ENCODE results near the gene CAPRIN1. TPM values are rescaled to one million over a fixed set of nuclear protein-coding genes. Genes with fewer than 3 reads are reported as not detected.

The CAPRIN1 gene
- total and polyA plus RNA-seq, 10 of the 15 experiments (the other 5 are each of a cell fraction or from before 2014, with no cell fraction given), result 50.4 to 228 (median 191) TPM

DNA sequence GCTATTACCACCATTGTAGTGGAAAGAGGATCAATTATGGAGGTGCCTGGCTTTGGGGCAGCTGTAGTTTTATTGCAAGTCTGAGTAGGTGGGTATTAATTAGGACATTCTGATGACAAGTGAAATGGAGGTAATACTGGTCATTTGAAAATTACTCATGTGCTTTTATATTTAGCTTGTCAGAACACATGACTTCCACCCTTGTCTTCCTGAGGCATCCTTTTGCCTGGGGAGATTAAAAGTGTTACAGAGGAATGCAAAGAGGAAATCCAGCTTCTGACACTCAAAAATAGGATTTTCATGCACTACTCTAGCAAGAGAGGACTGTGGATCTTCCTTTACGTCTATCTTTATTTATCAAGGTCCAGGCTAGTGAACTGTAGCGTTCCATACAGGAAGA, 44.7 kb upstream of the CAPRIN1 start:
- CTCF ChIA-PET, result interaction anchor here (1.2 kb wide), 2 partner anchors 10 to 168 kb away, joined by 4 to 8 read pairs; no protein-coding TSS in a partner anchor
- WGBS (ENCODE audit: insufficient coverage, insufficient replicate concordance, low lambda C conversion rate, missing lambda C conversion rate), result 18% methylated on average over 2 of the region's 2 CpGs
- Histone ChIP-seq H3K79me2 (ENCODE audit: control insufficient read depth, insufficient read depth, low read length) (no peaks in the 10 kb centered on the region), H3K4me3 (no peak overlapping the region), H3K9ac (ENCODE audit: control insufficient read depth, insufficient read depth, low read length) (no peak overlapping the region), H4K20me1 (ENCODE audit: control insufficient read depth, insufficient read depth) (no peaks in the 10 kb centered on the region), H3K36me3 (ENCODE audit: control insufficient read depth in 2 of 2, insufficient read depth in 2 of 2, low read length in 1 of 2) (no peaks in the 10 kb centered on the region), H2AFZ (ENCODE audit: control insufficient read depth, low read depth, low read length) (no peak overlapping the region), H3K9me3 (replicated peaks; ENCODE audit: control insufficient read depth, insufficient read depth, low read length) (no peaks in the 10 kb centered on the region), H3K4me2 (ENCODE audit: control insufficient read depth, insufficient read depth) (no peak overlapping the region), H3K27ac (ENCODE audit: control insufficient read depth, insufficient read depth) (no peak overlapping the region), H3K4me1 (ENCODE audit: control insufficient read depth, insufficient read depth, low read length) (peaks cover 2% of the 10 kb centered on the region; the same call in 1 of the 2 replicates), H3K27me3 (replicated peaks in 1 of 2; ENCODE audit: control insufficient read depth in 2 of 2, insufficient read depth in 2 of 2, low read length in 1 of 2) (no peaks in the 10 kb centered on the region; a peak in 2 of 4 replicates)
- SMC1A ChIA-PET (ENCODE audit: uncharacterized antibody, unreplicated experiment), result no interaction called here
- no TSS peak for BruUV-seq (replicated peaks)
- intact Hi-C loops (cut with micrococcal nuclease; ENCODE audit: unreplicated experiment), result no loop called here
- POLR2A ChIA-PET, result interaction anchor here (0.6 kb wide), 1 partner anchor 112 kb away, joined by 7 read pairs; no protein-coding TSS in a partner anchor
- in situ Hi-C loops (cut with MboI), result no loop called here
- RAD21 ChIA-PET (ENCODE audit: unreplicated experiment), result interaction anchor here (1.1 kb wide), 1 partner anchor 485 kb away, joined by 3 read pairs; no protein-coding TSS in a partner anchor
- FAIRE-seq (no peak), ATAC-seq (no peak), DNase-seq (ENCODE audit: low read depth, low spot score) (no peak)
- no peak for TF ChIP-seq NR2F1 (conservative IDR thresholded peaks at IDR 0.05)
- TF ChIP-seq ZZZ3 (IDR thresholded peaks at IDR 0.05; ENCODE audit: control insufficient read depth, insufficient read length, low read depth), result no peak
- no peak for TF ChIP-seq PAX5 (IDR thresholded peaks at IDR 0.05; ENCODE audit: borderline replicate concordance, low read depth, low read length)
- TF ChIP-seq, protein P1, sequence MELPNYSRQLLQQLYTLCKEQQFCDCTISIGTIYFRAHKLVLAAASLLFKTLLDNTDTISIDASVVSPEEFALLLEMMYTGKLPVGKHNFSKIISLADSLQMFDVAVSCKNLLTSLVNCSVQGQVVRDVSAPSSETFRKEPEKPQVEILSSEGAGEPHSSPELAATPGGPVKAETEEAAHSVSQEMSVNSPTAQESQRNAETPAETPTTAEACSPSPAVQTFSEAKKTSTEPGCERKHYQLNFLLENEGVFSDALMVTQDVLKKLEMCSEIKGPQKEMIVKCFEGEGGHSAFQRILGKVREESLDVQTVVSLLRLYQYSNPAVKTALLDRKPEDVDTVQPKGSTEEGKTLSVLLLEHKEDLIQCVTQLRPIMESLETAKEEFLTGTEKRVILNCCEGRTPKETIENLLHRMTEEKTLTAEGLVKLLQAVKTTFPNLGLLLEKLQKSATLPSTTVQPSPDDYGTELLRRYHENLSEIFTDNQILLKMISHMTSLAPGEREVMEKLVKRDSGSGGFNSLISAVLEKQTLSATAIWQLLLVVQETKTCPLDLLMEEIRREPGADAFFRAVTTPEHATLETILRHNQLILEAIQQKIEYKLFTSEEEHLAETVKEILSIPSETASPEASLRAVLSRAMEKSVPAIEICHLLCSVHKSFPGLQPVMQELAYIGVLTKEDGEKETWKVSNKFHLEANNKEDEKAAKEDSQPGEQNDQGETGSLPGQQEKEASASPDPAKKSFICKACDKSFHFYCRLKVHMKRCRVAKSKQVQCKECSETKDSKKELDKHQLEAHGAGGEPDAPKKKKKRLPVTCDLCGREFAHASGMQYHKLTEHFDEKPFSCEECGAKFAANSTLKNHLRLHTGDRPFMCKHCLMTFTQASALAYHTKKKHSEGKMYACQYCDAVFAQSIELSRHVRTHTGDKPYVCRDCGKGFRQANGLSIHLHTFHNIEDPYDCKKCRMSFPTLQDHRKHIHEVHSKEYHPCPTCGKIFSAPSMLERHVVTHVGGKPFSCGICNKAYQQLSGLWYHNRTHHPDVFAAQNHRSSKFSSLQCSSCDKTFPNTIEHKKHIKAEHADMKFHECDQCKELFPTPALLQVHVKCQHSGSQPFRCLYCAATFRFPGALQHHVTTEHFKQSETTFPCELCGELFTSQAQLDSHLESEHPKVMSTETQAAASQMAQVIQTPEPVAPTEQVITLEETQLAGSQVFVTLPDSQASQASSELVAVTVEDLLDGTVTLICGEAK (IDR thresholded peaks at IDR 0.05; ENCODE audit: borderline replicate concordance), result no peak
- no peak for TF ChIP-seq EGR1 (IDR thresholded peaks at IDR 0.05; ENCODE audit: borderline replicate concordance in 1 of 2, low read depth in 2 of 2, low read length in 2 of 2)
- TF ChIP-seq FOXM1 (IDR thresholded peaks at IDR 0.05; ENCODE audit: low read depth, low read length), result no peak
- no peak for TF ChIP-seq STAT3 (IDR thresholded peaks at IDR 0.05; ENCODE audit: low read depth, low read length)
- TF ChIP-seq WRNIP1 (IDR thresholded peaks at IDR 0.05; ENCODE audit: borderline replicate concordance, low read depth, low read length), result no peak
- no peak for TF ChIP-seq LARP7 (IDR thresholded peaks at IDR 0.05)
- TF ChIP-seq, protein P2, sequence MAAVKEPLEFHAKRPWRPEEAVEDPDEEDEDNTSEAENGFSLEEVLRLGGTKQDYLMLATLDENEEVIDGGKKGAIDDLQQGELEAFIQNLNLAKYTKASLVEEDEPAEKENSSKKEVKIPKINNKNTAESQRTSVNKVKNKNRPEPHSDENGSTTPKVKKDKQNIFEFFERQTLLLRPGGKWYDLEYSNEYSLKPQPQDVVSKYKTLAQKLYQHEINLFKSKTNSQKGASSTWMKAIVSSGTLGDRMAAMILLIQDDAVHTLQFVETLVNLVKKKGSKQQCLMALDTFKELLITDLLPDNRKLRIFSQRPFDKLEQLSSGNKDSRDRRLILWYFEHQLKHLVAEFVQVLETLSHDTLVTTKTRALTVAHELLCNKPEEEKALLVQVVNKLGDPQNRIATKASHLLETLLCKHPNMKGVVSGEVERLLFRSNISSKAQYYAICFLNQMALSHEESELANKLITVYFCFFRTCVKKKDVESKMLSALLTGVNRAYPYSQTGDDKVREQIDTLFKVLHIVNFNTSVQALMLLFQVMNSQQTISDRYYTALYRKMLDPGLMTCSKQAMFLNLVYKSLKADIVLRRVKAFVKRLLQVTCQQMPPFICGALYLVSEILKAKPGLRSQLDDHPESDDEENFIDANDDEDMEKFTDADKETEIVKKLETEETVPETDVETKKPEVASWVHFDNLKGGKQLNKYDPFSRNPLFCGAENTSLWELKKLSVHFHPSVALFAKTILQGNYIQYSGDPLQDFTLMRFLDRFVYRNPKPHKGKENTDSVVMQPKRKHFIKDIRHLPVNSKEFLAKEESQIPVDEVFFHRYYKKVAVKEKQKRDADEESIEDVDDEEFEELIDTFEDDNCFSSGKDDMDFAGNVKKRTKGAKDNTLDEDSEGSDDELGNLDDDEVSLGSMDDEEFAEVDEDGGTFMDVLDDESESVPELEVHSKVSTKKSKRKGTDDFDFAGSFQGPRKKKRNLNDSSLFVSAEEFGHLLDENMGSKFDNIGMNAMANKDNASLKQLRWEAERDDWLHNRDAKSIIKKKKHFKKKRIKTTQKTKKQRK (IDR thresholded peaks at IDR 0.05; ENCODE audit: low read depth, low read length), result no peak
- no peak for TF ChIP-seq MYB (IDR thresholded peaks at IDR 0.05; ENCODE audit: borderline replicate concordance, low read depth, low read length)
- no peak for TF ChIP-seq SMAD1 (IDR thresholded peaks at IDR 0.05; ENCODE audit: low read depth, partially characterized antibody)
- TF ChIP-seq, protein P3, sequence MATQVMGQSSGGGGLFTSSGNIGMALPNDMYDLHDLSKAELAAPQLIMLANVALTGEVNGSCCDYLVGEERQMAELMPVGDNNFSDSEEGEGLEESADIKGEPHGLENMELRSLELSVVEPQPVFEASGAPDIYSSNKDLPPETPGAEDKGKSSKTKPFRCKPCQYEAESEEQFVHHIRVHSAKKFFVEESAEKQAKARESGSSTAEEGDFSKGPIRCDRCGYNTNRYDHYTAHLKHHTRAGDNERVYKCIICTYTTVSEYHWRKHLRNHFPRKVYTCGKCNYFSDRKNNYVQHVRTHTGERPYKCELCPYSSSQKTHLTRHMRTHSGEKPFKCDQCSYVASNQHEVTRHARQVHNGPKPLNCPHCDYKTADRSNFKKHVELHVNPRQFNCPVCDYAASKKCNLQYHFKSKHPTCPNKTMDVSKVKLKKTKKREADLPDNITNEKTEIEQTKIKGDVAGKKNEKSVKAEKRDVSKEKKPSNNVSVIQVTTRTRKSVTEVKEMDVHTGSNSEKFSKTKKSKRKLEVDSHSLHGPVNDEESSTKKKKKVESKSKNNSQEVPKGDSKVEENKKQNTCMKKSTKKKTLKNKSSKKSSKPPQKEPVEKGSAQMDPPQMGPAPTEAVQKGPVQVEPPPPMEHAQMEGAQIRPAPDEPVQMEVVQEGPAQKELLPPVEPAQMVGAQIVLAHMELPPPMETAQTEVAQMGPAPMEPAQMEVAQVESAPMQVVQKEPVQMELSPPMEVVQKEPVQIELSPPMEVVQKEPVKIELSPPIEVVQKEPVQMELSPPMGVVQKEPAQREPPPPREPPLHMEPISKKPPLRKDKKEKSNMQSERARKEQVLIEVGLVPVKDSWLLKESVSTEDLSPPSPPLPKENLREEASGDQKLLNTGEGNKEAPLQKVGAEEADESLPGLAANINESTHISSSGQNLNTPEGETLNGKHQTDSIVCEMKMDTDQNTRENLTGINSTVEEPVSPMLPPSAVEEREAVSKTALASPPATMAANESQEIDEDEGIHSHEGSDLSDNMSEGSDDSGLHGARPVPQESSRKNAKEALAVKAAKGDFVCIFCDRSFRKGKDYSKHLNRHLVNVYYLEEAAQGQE (IDR thresholded peaks at IDR 0.05; ENCODE audit: low read depth, low read length), result no peak
- TF ChIP-seq FOXK2 (IDR thresholded peaks at IDR 0.05), result no peak

All from GM12878 (cell line).